Measurements from ENCODE around the gene METRN. TPM values are rescaled to one million over a fixed set of nuclear protein-coding genes. Genes with fewer than 3 reads are reported as not detected.

METRN gene
- total RNA-seq, 4 donors from 2014 or later = 56.5 to 143 (median 78.0) TPM

DNA sequence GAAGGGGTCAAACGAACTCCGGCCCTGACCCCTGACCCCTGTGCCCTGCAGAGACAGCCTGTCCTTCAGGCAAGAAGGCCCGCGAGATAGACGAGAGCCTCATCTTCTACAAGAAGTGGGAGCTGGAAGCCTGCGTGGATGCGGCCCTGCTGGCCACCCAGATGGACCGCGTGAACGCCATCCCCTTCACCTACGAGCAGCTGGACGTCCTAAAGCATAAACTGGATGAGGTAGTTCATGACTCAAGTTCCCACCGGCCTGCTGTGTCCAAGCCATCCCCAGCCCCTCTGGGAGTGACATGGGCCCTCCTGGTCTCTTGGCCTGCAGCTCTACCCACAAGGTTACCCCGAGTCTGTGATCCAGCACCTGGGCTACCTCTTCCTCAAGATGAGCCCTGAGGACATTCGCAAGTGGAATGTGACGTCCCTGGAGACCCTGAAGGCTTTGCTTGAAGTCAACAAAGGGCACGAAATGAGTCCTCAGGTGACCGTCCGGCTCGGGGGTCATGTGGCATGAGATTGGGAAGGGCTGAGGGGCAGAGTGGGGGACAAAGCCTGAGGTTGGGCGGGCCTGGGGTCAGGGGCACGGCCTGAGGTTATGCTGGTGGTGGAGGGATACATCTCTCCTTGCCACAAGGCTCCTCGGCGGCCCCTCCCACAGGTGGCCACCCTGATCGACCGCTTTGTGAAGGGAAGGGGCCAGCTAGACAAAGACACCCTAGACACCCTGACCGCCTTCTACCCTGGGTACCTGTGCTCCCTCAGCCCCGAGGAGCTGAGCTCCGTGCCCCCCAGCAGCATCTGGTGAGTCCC is 51.3 kb downstream of the METRN start:
- Histone ChIP-seq H3K4me1 (no peaks in the 10 kb centered on the region), H3K27ac (replicated peaks in 1 of 4) (no peak overlapping the region), H3K9me3 (no peaks in the 10 kb centered on the region), H3K36me3 (no peaks in the 10 kb centered on the region), H3K4me3 (no peak overlapping the region), H3K27me3 (peaks cover 0 to 76% (median 1%) of the 10 kb centered on the region in 4 donors)
- TF ChIP-seq, protein P1, sequence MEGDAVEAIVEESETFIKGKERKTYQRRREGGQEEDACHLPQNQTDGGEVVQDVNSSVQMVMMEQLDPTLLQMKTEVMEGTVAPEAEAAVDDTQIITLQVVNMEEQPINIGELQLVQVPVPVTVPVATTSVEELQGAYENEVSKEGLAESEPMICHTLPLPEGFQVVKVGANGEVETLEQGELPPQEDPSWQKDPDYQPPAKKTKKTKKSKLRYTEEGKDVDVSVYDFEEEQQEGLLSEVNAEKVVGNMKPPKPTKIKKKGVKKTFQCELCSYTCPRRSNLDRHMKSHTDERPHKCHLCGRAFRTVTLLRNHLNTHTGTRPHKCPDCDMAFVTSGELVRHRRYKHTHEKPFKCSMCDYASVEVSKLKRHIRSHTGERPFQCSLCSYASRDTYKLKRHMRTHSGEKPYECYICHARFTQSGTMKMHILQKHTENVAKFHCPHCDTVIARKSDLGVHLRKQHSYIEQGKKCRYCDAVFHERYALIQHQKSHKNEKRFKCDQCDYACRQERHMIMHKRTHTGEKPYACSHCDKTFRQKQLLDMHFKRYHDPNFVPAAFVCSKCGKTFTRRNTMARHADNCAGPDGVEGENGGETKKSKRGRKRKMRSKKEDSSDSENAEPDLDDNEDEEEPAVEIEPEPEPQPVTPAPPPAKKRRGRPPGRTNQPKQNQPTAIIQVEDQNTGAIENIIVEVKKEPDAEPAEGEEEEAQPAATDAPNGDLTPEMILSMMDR (IDR thresholded peaks at IDR 0.05) = no peak
- TF ChIP-seq EP300 (IDR thresholded peaks at IDR 0.05) = no peak
- no peak for TF ChIP-seq POLR2A (IDR thresholded peaks at IDR 0.05; ENCODE audit: low read depth)
- intact Hi-C loops (cut with DNase I) = no loop called here
- DNase-seq (ENCODE audit: extremely low spot score) = no peak
- 82% methylated on average over 19 of the region's 29 CpGs for WGBS

DNA sequence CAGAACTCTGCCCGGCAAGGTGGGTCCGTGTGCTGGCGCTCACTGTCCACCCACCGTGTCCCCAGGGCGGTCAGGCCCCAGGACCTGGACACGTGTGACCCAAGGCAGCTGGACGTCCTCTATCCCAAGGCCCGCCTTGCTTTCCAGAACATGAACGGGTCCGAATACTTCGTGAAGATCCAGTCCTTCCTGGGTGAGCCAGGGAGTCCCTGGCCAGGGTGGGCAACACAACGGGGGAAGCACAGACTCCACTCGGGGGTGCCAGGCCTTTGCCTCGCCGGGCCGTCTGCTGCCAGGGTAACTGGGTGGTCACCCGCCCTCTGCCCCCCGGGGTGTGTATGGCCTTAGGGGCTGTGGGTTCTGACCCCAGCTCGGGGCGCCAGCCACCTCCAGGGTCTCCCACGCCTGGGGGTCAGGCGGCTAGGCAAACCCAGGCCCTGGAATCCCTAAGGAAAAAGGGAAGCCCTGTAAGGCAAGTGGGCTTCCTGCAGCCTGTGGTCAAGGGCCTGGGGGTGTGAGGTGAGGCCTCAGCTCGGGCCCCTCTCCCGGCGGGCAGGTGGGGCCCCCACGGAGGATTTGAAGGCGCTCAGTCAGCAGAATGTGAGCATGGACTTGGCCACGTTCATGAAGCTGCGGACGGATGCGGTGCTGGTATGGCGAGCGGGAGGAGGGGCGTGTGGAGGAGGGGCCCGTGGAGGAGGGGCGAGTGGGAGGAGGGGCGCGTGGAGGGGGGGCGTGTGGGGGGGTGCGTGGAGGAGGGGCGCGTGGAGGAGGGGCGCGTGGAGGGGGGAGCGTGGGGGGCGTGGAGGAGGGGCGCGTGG is 52.1 kb downstream of the METRN start:
- no peak for TF ChIP-seq POLR2AphosphoS5 (IDR thresholded peaks at IDR 0.05)
- no peak for TF ChIP-seq POLR2A (IDR thresholded peaks at IDR 0.05; ENCODE audit: low read depth)
- TF ChIP-seq EP300 (IDR thresholded peaks at IDR 0.05) = no peak
- TF ChIP-seq, protein P1 (IDR thresholded peaks at IDR 0.05) = no peak
- H3K4me1 ChIP-seq = no peaks in the 10 kb centered on the region
- H3K9me3 ChIP-seq = no peaks in the 10 kb centered on the region
- H3K36me3 ChIP-seq = no peaks in the 10 kb centered on the region
- H3K27me3 ChIP-seq = peaks cover 0 to 68% (median under 1%) of the 10 kb centered on the region in 4 donors
- H3K4me3 ChIP-seq = no peak overlapping the region
- intact Hi-C loops (cut with DNase I) = no loop called here
- no peak overlapping the region for H3K27ac ChIP-seq (replicated peaks in 1 of 4)
- WGBS = 70% methylated on average over 12 of the region's 48 CpGs
- no peak for DNase-seq (ENCODE audit: extremely low spot score)

DNA sequence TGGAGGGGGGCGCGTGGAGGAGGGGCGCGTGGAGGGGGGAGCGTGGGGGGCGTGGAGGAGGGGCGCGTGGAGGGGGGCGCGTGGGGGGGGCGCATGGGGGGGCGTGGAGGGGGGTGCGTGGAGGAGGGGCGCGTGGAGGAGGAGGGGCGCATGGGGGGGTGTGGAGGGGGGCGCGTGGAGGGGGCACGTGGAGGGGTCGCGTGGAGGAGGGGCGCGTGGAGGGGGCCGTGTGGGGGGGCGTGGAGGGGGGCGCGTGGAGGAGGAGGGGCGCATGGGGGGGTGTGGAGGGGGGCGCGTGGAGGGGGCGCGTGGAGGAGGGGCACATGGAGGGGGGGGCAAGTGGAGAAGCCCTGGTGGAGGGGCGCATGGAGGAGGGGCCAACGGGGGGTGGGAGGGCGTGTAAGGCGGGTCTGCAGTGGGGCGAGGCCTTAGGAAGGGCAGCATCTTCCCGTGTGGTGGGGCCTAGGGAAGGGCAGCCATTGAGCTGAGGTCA is 52.9 kb downstream of the METRN start:
- 68% methylated on average over 16 of the region's 38 CpGs for WGBS
- TF ChIP-seq POLR2A (IDR thresholded peaks at IDR 0.05; ENCODE audit: low read depth) (no peak), EP300 (IDR thresholded peaks at IDR 0.05) (no peak), POLR2AphosphoS5 (IDR thresholded peaks at IDR 0.05) (no peak)
- TF ChIP-seq, protein P1 (IDR thresholded peaks at IDR 0.05) = no peak
- Histone ChIP-seq H3K27me3 (peaks cover 0 to 66% (median 0%) of the 10 kb centered on the region in 4 donors), H3K9me3 (no peaks in the 10 kb centered on the region), H3K27ac (replicated peaks in 1 of 4) (no peak overlapping the region), H3K4me1 (no peaks in the 10 kb centered on the region), H3K4me3 (no peak overlapping the region), H3K36me3 (no peaks in the 10 kb centered on the region)
- no peak for DNase-seq (ENCODE audit: extremely low spot score)
- intact Hi-C loops (cut with DNase I) = no loop called here

DNA sequence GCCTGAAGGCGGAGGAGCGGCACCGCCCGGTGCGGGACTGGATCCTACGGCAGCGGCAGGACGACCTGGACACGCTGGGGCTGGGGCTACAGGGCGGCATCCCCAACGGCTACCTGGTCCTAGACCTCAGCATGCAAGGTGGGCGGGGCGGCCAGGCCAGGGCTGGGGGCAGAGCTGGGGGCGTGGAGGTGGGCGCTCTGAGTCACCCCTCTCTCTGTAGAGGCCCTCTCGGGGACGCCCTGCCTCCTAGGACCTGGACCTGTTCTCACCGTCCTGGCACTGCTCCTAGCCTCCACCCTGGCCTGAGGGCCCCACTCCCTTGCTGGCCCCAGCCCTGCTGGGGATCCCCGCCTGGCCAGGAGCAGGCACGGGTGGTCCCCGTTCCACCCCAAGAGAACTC is 53.5 kb downstream of the METRN start:
- Histone ChIP-seq H3K27me3 (peaks cover 0 to 61% (median 0%) of the 10 kb centered on the region in 4 donors), H3K27ac (replicated peaks in 1 of 4) (no peak overlapping the region), H3K4me1 (no peaks in the 10 kb centered on the region), H3K36me3 (no peaks in the 10 kb centered on the region), H3K9me3 (no peaks in the 10 kb centered on the region), H3K4me3 (no peak overlapping the region)
- DNase-seq (ENCODE audit: extremely low spot score) = no peak
- intact Hi-C loops (cut with DNase I) = no loop called here
- WGBS = 66% methylated on average over 7 of the region's 21 CpGs
- no peak for TF ChIP-seq POLR2AphosphoS5 (IDR thresholded peaks at IDR 0.05)
- TF ChIP-seq, protein P1 (IDR thresholded peaks at IDR 0.05) = no peak
- no peak for TF ChIP-seq POLR2A (IDR thresholded peaks at IDR 0.05; ENCODE audit: low read depth)
- TF ChIP-seq EP300 (IDR thresholded peaks at IDR 0.05) = no peak

Other genes starting within 250 kb of the METRN start
- 10 to 100 TPM; 24.9 to 44.7 (median 43.3) TPM for gene CAPN15, start 187.4 kb upstream of the METRN start, total RNA-seq
- gene PRR35, start 154.7 kb upstream of the METRN start, total RNA-seq = not detected
- gene NHLRC4, start 148.1 kb upstream of the METRN start, total RNA-seq = 1 to 10 TPM; 1.2 to 2.6 (median 1.9) TPM
- 10 to 100 TPM; 36.1 to 46.4 (median 40.7) TPM for gene PIGQ, start 145.2 kb upstream of the METRN start, total RNA-seq
- gene RAB40C, start 125.1 kb upstream of the METRN start, total RNA-seq = 10 to 100 TPM; 20.8 to 25.3 (median 23.0) TPM
- under 1 TPM; 0.33 to 0.80 (median 0.43) TPM for gene WFIKKN1, start 84.1 kb upstream of the METRN start, total RNA-seq
- gene METTL26, start 78.8 kb upstream of the METRN start, total RNA-seq = 100 to 1,000 TPM; 129 to 166 (median 142) TPM
- gene MCRIP2, start 73.3 kb upstream of the METRN start, total RNA-seq = 10 to 100 TPM; 50.7 to 65.4 (median 59.1) TPM
- gene WDR90, start 65.8 kb upstream of the METRN start, total RNA-seq = 10 to 100 TPM in 3 of 4 donors, 1 to 10 TPM in 1; 8.2 to 22.7 (median 16.5) TPM
- 10 to 100 TPM; 34.5 to 67.5 (median 58.6) TPM for gene RHOT2, start 47.0 kb upstream of the METRN start, total RNA-seq
- 1 to 10 TPM in 1 of 4 donors, under 1 TPM in 3; 0.17 to 2.0 (median 0.66) TPM for gene RHBDL1, start 39.4 kb upstream of the METRN start, total RNA-seq
- 100 to 1,000 TPM; 155 to 215 (median 178) TPM for gene STUB1, start 34.7 kb upstream of the METRN start, total RNA-seq
- gene JMJD8, start 30.8 kb upstream of the METRN start, total RNA-seq = 100 to 1,000 TPM in 1 of 4 donors, 10 to 100 TPM in 3; 73.2 to 114 (median 88.1) TPM
- gene WDR24, start 24.7 kb upstream of the METRN start, total RNA-seq = 10 to 100 TPM in 2 of 4 donors, 1 to 10 TPM in 2; 7.0 to 14.9 (median 11.1) TPM
- 1 to 10 TPM in 1 of 4 donors, under 1 TPM in 3; 0.42 to 1.2 (median 0.51) TPM for gene FBXL16, start 9.3 kb upstream of the METRN start, total RNA-seq
- 10 to 100 TPM; 26.5 to 48.6 (median 40.3) TPM for gene ANTKMT, start 6.0 kb downstream of the METRN start, total RNA-seq
- 1 to 10 TPM in 1 of 4 donors, under 1 TPM in 3; 0.33 to 2.5 (median 0.61) TPM for gene CCDC78, start 11.3 kb downstream of the METRN start, total RNA-seq
- gene HAGHL, start 12.0 kb downstream of the METRN start, total RNA-seq = 1 to 10 TPM; 1.7 to 5.6 (median 4.5) TPM
- 10 to 100 TPM; 19.4 to 33.3 (median 30.2) TPM for gene CIAO3, start 25.9 kb downstream of the METRN start, total RNA-seq
- under 1 TPM in 1 of 4 donors, not detected in 3; 0.39 TPM for gene MSLN, start 45.6 kb downstream of the METRN start, total RNA-seq
- 10 to 100 TPM; 10.4 to 29.1 (median 20.4) TPM for gene RPUSD1, start 73.3 kb downstream of the METRN start, total RNA-seq
- gene CHTF18, start 73.5 kb downstream of the METRN start, total RNA-seq = 1 to 10 TPM; 2.0 to 8.8 (median 3.4) TPM
- gene GNG13, start 85.6 kb downstream of the METRN start, total RNA-seq = not detected

Measured in esophagus muscularis mucosa (tissue), 4 donors.